Stimulated activated CD4-positive, alpha-beta T cell treated with anti-CD3 and anti-CD28 coated beads, Interleukin-1b, Interleukin-23, amount 100 ng/mL, for 24 hours (primary cell): ENCODE data around the gene ALK.
"Not testable (repeated sequence)": the region's sequence is repeated elsewhere in the genome, so short reads cannot be mapped to it uniquely, and the experiment has no call there.

Experiments used
- DNase-seq, 4 experiments: peaks; one replicate each; pipeline ENCODE4 v3.0.0-alpha.2; 2020; ENCODE audit warnings: low read depth in 4 of 4, low spot score in 1 of 4

The ALK gene

DNA sequence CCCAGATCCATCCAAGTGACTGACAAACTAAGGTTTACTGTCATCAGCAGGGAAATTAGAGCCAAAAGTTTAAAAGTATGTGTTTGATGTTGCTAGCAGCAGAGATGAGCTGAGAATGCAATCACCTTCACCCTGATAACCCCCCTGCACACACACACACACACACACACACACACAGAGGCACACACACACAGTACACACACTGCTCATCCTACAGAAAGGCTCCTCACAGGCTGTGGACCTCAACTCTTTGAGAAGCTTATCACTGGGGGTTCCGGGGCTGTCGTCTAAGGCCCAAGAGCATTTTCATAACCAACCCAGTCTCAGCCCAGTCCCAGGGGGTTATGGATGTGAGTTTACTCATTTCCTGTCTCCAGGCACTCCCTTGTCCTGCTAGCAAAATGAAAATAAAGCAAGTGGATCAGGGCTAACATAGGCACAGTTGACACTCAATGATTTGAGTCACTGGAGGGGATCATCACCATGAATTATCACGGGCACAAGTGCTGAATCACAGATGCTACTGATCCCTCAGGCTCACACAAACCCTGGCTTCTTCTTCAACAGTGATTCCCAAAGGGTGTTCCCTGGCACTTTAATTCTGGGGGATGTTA is 76.6 kb downstream of the ALK start:
- DNase-seq = no peak

- peak in 2 of 4 experiments; percentile 1 to 4 for DNase-seq
Observed at GRCh38 chr2:29841386-29842004, 79.9 kb downstream of the ALK start.

- no peak for DNase-seq
Observed at GRCh38 chr2:29839306-29839705, 82.1 kb downstream of the ALK start.

GRCh38 chr2:29837925-29838324 is 83.5 kb downstream of the ALK start:
- DNase-seq = no peak

DNA sequence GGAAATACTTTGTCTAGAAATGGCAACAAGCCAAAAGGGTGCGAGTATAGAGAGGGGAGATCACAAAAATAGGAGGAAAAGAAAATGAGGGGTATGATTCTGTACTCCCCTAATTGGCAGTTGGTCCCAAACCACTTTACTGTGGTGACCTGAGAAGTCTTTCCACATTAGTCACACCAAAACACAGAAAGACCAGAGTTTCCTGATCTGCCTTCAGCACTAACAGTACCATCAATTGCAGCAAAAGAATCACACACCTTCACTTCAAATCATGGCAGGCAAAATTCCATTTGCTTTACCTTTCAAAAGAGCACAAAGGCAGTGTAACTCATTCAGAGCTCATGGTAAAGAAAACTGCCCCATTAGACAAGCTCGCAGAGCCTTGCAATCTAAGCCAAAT is 86.8 kb downstream of the ALK start:
- DNase-seq = no peak

DNA sequence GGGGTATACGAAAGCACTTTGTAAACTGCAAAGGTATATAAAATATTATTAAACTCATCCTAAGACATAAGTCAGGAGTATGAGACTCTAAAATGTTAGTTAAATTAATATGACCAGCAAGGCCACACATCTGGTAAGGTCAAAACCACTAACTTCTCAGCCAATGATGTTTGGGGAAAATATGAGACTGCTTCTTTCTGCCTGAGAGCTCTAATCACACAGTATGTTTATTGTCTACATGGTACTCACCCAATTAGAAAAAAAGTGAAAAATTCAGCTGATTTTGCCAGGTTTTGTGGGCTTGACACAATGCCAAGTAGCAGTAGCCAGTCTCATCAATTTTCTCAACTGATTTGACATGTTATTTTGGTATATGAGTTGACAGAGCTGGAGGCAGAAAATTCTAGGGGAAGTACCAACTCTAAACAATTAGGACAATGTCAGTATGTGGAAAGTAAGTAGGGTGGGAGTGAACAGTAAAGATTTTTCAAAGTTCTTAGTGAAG is 87.3 kb downstream of the ALK start:
- DNase-seq = no peak

GRCh38 chr2:29831560-29831959 is 89.8 kb downstream of the ALK start:
- DNase-seq = no peak

- no peak for DNase-seq
Observed at GRCh38 chr2:29829841-29830240, 91.5 kb downstream of the ALK start.

DNA sequence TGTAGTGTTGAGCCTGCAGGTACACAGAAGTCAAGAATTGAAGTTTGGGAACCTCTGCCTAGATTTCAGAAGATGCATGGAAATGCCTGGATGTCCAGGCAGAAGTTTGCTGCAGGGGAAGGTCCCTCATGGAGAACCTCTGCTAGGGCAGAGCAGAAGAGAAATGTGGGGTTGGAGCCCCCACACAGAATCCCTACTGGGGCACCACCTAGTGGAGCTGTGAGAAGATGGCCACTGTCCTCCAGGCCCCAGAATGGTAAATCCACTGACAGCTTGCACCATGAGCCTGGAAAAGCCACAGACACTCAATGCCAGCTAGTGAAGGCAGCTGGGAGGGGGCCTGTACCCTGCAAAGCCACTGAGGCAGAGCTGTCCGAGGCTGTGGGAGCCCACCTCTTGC is 97.2 kb downstream of the ALK start:
- not testable (repeated sequence) for DNase-seq

DNA sequence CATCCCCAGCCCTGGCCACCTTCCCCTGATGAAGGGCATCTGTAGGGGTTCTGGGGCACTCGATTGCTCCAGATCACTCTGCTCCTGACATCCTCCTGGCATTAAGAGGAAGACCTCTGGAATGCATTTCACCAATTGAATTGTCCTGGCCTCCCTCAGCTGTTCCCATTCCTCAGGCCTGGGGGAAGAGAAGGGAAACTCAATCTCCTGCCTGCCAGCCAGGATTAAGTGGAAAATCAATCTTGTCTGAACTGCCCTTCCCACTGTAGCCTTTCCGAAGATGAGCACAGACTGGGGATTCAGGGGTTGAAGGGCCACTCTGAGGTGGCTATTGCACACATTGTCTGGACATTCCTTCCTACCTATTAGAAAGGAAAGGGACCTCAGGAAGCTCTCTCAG is 99.8 kb downstream of the ALK start:
- no peak for DNase-seq

DNA sequence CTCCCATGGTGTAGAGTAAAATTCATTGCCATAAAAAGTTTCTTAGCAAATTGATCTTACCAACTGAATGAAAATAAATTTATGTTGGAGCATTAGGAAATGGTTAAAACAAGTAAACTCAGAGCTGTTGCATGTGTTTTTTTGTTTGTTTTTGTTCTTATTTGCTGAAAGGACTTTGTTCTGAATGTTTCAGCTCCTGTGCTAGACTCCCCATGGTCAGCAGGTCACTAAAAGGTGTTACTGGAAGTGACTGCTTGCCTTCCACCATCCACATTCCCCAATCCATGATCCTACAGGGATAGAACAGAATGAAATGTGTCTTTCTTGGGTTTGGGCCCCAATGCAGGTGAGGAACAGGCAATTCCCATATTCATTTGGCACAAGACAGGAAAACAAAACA is 101.8 kb downstream of the ALK start:
- DNase-seq = no peak

DNA sequence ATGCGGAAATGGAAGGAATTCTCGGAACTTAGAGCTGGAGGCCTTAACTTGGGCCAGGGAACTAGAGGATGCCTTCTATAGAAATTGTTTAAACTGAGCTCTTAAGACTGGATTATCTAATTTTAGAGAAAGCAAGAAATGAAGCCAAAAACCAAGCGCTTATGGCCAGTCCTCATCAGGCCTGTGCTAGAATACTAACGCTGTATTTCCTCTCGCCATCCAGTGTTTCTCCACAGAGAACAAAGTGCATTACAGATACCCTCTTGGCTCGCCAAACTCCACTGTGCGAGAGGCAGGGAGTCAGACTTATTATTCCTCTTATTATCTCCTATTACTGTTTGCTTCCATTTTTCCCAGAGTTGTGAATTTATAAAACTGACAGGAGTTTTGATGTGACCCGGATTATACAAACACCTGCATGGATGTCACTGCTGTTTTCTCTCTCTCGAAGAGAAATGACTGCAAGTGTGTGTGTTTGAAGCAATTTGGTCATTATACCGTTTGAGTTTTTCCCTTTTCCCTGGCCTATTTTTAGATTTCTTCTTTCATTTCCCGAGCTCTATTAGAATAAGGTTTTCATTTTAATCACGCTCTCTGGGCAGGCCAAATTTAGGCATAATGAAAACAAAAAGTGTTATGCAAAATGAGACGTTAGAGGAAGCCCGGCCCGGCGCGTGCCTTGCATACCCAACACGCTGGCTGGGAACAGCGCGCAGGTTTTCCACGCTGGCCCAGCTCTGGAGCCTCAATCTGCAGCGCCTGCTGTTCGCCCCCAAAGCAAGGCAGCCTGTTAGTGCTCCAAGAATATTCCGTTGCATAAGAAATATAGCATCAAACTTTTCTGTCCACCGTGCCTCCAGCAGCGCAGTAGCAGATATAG is 103.3 kb downstream of the ALK start:
- no peak for DNase-seq

DNA sequence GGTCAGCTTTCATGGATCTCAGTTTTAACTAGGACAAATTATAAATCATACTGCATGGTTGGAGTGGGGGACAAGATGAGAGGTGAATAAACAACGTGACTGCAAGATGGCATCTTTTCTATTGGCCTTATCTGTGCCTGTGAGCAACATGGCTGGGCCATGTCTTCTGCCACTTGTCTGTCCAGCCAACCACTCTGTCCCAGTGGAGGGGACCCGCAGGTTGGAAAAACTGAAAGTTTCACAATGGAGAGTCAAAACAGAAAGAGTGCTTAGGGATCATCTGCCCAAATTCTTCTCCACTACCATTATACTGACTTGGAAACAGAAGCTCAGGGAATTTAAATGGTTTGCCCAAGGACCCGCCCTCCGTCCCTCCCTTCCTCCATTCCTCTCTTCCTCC is 104.1 kb downstream of the ALK start:
- DNase-seq = no peak

- no peak for DNase-seq
Observed at GRCh38 chr2:29816651-29817050, 104.7 kb downstream of the ALK start.

GRCh38 chr2:29811378-29811777 is 110.0 kb downstream of the ALK start:
- DNase-seq = no peak

- no peak for DNase-seq
Observed at GRCh38 chr2:29810956-29811355, 110.4 kb downstream of the ALK start.

- DNase-seq = no peak
Observed at GRCh38 chr2:29808321-29808720, 113.1 kb downstream of the ALK start.

DNA sequence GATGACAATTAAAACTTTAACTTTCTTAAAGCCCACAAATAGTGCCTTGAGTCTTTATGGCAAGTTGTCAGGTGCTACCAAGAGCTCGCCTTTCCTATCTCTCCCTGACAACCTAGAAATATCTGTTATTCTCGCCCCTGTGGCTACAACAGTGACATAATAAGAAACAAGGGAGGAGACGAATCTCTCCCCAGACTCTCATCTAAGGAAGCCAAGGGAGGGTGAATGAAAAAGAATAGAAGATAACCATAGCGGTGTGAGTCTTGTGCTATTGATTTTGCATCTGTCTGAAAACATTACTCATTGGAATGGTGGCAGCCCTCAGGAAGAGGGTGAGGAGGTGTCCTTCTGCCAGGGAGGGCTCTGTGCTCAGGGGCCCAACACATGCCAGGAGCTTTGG is 114.3 kb downstream of the ALK start:
- no peak for DNase-seq

- DNase-seq = no peak
Observed at GRCh38 chr2:29806461-29806860, 114.9 kb downstream of the ALK start.

DNA sequence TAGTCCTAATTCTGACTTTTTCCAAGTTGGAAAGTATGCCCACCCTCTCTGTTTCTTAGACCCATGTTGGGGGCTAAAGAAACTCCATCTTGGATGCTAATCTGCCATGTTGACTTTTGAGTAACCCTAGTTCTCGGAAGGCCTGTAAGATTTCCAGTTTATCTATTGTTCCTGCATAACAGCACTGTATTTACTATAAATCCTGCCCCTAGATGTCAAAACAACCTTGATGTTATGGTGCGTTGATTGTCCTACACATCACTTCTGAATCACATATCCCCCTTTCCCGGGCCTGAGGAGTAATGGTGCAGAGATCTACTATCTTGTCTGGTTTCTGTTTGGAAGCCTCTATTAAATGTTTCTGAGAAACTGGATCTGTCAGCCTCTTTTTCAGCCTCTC is 116.7 kb downstream of the ALK start:
- DNase-seq = no peak

DNA sequence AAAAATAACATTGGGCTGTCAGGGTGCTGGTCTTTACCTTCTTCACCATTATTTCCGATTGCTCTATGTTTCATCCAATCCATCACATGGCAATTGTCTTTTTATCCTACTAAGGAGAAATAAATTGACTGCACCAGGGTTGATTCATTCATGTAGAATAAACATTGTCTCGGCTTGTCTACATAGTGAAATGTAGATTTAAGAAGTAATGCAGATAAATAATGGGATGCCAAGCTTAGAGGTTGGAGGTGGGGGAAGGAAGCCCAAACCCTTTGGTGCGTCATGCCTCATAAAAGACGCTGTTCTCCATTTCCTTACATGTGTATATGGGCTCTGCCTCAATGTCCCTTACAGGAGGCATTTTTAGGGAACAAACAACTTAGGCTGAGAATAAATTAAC is 117.8 kb downstream of the ALK start:
- DNase-seq = no peak

GRCh38 chr2:29802986-29803385 is 118.4 kb downstream of the ALK start:
- DNase-seq = no peak
